ENCODE results near the gene PDZK1. TPM values are rescaled to one million over a fixed set of nuclear protein-coding genes. Genes with fewer than 3 reads are reported as not detected.

Gene PDZK1
- polyA plus RNA-seq, 1 donor from 2014 or later: 0.88 TPM

DNA sequence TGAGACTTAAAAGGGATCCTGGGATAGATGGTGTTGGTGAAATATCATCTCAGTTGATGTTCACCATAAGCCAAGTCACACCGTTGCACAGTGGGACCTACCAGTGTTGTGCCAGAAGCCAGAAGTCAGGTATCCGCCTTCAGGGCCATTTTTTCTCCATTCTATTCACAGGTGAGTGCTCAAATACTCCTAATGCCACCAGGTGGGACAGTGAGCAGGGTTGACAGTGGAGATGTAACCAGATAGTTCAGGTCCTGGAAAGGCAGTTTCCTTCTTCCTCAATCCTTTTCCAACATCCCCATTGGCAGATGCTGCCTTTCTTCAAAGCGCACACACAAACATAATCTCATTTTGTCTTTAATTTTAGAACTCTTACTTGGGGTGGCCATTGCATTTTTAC, 23.7 kb upstream of the PDZK1 start:
- H3F3A ChIP-seq (ENCODE audit: insufficient read depth, low read length, poor library complexity, severe bottlenecking): no peaks in the 10 kb centered on the region
- no peaks in the 10 kb centered on the region for H3K9me3 ChIP-seq (ENCODE audit: low read length)
- no peaks in the 10 kb centered on the region for H3K27me3 ChIP-seq (ENCODE audit: insufficient read depth, low read depth, low read length)
- no peaks in the 10 kb centered on the region for H4K20me1 ChIP-seq (ENCODE audit: insufficient read depth)
- no peaks in the 10 kb centered on the region for H3K9me2 ChIP-seq (ENCODE audit: insufficient read depth, low read length)
- H3K36me3 ChIP-seq (ENCODE audit: insufficient read depth, low read length): no peaks in the 10 kb centered on the region
- H3K79me2 ChIP-seq (replicated peaks; ENCODE audit: insufficient read depth, low read length): no peaks in the 10 kb centered on the region
- no peak overlapping the region for H2AFZ ChIP-seq (ENCODE audit: low read depth, low read length)
- TF ChIP-seq EP300 (conservative IDR thresholded peaks at IDR 0.05; ENCODE audit: poor library complexity, severe bottlenecking): no peak
- no peak for TF ChIP-seq RAD21 (conservative IDR thresholded peaks at IDR 0.05)
- TF ChIP-seq, protein P1, sequence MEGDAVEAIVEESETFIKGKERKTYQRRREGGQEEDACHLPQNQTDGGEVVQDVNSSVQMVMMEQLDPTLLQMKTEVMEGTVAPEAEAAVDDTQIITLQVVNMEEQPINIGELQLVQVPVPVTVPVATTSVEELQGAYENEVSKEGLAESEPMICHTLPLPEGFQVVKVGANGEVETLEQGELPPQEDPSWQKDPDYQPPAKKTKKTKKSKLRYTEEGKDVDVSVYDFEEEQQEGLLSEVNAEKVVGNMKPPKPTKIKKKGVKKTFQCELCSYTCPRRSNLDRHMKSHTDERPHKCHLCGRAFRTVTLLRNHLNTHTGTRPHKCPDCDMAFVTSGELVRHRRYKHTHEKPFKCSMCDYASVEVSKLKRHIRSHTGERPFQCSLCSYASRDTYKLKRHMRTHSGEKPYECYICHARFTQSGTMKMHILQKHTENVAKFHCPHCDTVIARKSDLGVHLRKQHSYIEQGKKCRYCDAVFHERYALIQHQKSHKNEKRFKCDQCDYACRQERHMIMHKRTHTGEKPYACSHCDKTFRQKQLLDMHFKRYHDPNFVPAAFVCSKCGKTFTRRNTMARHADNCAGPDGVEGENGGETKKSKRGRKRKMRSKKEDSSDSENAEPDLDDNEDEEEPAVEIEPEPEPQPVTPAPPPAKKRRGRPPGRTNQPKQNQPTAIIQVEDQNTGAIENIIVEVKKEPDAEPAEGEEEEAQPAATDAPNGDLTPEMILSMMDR (IDR thresholded peaks at IDR 0.05; ENCODE audit: poor library complexity, severe bottlenecking): no peak
- no peak for TF ChIP-seq SMC3 (conservative IDR thresholded peaks at IDR 0.05; ENCODE audit: poor library complexity)
- TF ChIP-seq POLR2AphosphoS5 (IDR thresholded peaks at IDR 0.05): no peak
- TF ChIP-seq EZH2 (IDR thresholded peaks at IDR 0.05; ENCODE audit: borderline replicate concordance, insufficient read depth, low read length, poor library complexity, severe bottlenecking): no peak
- TF ChIP-seq MXI1 (conservative IDR thresholded peaks at IDR 0.05; ENCODE audit: poor library complexity, severe bottlenecking): no peak
- TF ChIP-seq, protein P2, sequence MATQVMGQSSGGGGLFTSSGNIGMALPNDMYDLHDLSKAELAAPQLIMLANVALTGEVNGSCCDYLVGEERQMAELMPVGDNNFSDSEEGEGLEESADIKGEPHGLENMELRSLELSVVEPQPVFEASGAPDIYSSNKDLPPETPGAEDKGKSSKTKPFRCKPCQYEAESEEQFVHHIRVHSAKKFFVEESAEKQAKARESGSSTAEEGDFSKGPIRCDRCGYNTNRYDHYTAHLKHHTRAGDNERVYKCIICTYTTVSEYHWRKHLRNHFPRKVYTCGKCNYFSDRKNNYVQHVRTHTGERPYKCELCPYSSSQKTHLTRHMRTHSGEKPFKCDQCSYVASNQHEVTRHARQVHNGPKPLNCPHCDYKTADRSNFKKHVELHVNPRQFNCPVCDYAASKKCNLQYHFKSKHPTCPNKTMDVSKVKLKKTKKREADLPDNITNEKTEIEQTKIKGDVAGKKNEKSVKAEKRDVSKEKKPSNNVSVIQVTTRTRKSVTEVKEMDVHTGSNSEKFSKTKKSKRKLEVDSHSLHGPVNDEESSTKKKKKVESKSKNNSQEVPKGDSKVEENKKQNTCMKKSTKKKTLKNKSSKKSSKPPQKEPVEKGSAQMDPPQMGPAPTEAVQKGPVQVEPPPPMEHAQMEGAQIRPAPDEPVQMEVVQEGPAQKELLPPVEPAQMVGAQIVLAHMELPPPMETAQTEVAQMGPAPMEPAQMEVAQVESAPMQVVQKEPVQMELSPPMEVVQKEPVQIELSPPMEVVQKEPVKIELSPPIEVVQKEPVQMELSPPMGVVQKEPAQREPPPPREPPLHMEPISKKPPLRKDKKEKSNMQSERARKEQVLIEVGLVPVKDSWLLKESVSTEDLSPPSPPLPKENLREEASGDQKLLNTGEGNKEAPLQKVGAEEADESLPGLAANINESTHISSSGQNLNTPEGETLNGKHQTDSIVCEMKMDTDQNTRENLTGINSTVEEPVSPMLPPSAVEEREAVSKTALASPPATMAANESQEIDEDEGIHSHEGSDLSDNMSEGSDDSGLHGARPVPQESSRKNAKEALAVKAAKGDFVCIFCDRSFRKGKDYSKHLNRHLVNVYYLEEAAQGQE (IDR thresholded peaks at IDR 0.05; ENCODE audit: borderline replicate concordance): no peak
- H3K4me3 ChIP-seq (ENCODE audit: low read length): no peak overlapping the region
- no peak overlapping the region for H3K4me2 ChIP-seq (ENCODE audit: low read length)
- no peak overlapping the region for H3K9ac ChIP-seq (ENCODE audit: low read length)
- no peak overlapping the region for H3K27ac ChIP-seq (ENCODE audit: low read length)

GRCh38 chr1:145730467-145730866, 23.3 kb upstream of the PDZK1 start:
- H3F3A ChIP-seq (ENCODE audit: insufficient read depth, low read length, poor library complexity, severe bottlenecking): no peaks in the 10 kb centered on the region
- H4K20me1 ChIP-seq (ENCODE audit: insufficient read depth): no peaks in the 10 kb centered on the region
- no peaks in the 10 kb centered on the region for H3K27me3 ChIP-seq (ENCODE audit: insufficient read depth, low read depth, low read length)
- no peak overlapping the region for H3K9ac ChIP-seq (ENCODE audit: low read length)
- no peaks in the 10 kb centered on the region for H3K9me3 ChIP-seq (ENCODE audit: low read length)
- TF ChIP-seq MXI1 (conservative IDR thresholded peaks at IDR 0.05; ENCODE audit: poor library complexity, severe bottlenecking) (no peak), SMC3 (conservative IDR thresholded peaks at IDR 0.05; ENCODE audit: poor library complexity) (no peak), RAD21 (conservative IDR thresholded peaks at IDR 0.05) (no peak), EZH2 (IDR thresholded peaks at IDR 0.05; ENCODE audit: borderline replicate concordance, insufficient read depth, low read length, poor library complexity, severe bottlenecking) (no peak), POLR2AphosphoS5 (IDR thresholded peaks at IDR 0.05) (no peak), EP300 (conservative IDR thresholded peaks at IDR 0.05; ENCODE audit: poor library complexity, severe bottlenecking) (no peak), TAF1 (IDR thresholded peaks at IDR 0.05; ENCODE audit: low read depth) (no peak)
- TF ChIP-seq, protein P2 (IDR thresholded peaks at IDR 0.05; ENCODE audit: borderline replicate concordance): no peak
- TF ChIP-seq, protein P1 (IDR thresholded peaks at IDR 0.05; ENCODE audit: poor library complexity, severe bottlenecking): no peak
- no peak overlapping the region for H2AFZ ChIP-seq (ENCODE audit: low read depth, low read length)
- H3K4me2 ChIP-seq (ENCODE audit: low read length): no peak overlapping the region
- H3K79me2 ChIP-seq (replicated peaks; ENCODE audit: insufficient read depth, low read length): no peaks in the 10 kb centered on the region
- H3K9me2 ChIP-seq (ENCODE audit: insufficient read depth, low read length): no peaks in the 10 kb centered on the region
- H3K4me3 ChIP-seq (ENCODE audit: low read length): no peak overlapping the region
- H3K27ac ChIP-seq (ENCODE audit: low read length): no peak overlapping the region
- no peaks in the 10 kb centered on the region for H3K36me3 ChIP-seq (ENCODE audit: insufficient read depth, low read length)
